Brain microvascular endothelial cell (primary cell): ENCODE measurements around the gene TUBA1A.

Source experiments
- DNase-seq: peaks from one replicate; pipeline ENCODE4 v3.0.0-alpha.2; 2020
- H3K27ac ChIP-seq: fragments of 250-450 bp; sonication (Bioruptor Pico); 2 replicates; pipeline ENCODE4 v1.5.1; 2020; ENCODE audit warnings: mild to moderate bottlenecking, moderate library complexity
- H3K27me3 ChIP-seq: fragments of 250-450 bp; sonication (Bioruptor Pico); replicated peaks from 2 replicates; pipeline ENCODE4 v1.5.1; 2020; ENCODE audit warnings: mild to moderate bottlenecking
- H3K36me3 ChIP-seq: fragments of 250-450 bp; sonication (Bioruptor Pico); replicated peaks from 2 replicates; pipeline ENCODE4 v1.5.1; 2020; ENCODE audit warnings: mild to moderate bottlenecking
- H3K4me3 ChIP-seq: 2 replicates; pipeline ENCODE4 v1.5.1; 2011; ENCODE audit warnings: low read depth, mild to moderate bottlenecking, control low read depth, low read length, moderate library complexity
- in situ Hi-C: cut with HindIII; loops from 2 replicates; pipeline ENCODE4 v1.10.0; 2017; ENCODE audit warnings: low sequenced_read_pairs, low pct_ligation_motif_present
- TF ChIP-seq, protein P1 (sequence below): IDR thresholded peaks from 2 replicates; pipeline ENCODE4 v1.5.1; 2011; ENCODE audit warnings: low read depth, mild to moderate bottlenecking, moderate library complexity, low read length, control low read depth, inconsistent platforms; ENCODE audit errors: missing control alignments

TUBA1A gene

DNA sequence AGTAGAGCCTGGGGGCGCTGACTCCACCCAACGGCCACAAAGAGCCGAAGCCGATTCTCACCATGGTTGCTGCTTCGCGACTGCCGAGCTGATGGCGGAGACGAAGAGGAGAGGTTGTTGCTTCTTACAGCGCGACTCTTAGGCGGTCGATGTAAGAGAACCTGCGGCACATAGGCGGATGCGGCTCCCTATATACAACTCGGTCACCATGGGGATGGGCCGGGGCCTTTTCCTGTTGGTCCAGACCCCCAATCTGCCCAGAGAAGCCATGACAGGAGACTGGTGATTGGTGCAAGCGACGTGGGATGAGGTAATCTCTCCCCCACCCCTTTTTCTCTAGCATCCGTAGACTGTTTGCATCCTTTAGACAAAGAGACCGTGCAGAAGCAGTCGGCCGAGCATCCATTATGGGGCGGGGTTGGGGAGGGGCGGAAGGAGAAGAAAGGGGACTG, at the start of gene TUBA1A:
Gene TUBA1A, minus strand, starts transcription at position 165 of the 452 bp plus-strand sequence. Its CDS starts 101 bp downstream, at position 64.
- TF ChIP-seq, protein P1, sequence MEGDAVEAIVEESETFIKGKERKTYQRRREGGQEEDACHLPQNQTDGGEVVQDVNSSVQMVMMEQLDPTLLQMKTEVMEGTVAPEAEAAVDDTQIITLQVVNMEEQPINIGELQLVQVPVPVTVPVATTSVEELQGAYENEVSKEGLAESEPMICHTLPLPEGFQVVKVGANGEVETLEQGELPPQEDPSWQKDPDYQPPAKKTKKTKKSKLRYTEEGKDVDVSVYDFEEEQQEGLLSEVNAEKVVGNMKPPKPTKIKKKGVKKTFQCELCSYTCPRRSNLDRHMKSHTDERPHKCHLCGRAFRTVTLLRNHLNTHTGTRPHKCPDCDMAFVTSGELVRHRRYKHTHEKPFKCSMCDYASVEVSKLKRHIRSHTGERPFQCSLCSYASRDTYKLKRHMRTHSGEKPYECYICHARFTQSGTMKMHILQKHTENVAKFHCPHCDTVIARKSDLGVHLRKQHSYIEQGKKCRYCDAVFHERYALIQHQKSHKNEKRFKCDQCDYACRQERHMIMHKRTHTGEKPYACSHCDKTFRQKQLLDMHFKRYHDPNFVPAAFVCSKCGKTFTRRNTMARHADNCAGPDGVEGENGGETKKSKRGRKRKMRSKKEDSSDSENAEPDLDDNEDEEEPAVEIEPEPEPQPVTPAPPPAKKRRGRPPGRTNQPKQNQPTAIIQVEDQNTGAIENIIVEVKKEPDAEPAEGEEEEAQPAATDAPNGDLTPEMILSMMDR = no peak
- Histone ChIP-seq H3K27me3 (no peaks in the 10 kb centered on the region), H3K36me3 (peaks cover 34% of the 10 kb centered on the region), H3K27ac (peak within 1 kb of the TSS; percentile 95), H3K4me3 (peak within 1 kb of the TSS; percentile 95)
- DNase-seq = peak; percentile 100
- in situ Hi-C loops = no loop called here

DNA sequence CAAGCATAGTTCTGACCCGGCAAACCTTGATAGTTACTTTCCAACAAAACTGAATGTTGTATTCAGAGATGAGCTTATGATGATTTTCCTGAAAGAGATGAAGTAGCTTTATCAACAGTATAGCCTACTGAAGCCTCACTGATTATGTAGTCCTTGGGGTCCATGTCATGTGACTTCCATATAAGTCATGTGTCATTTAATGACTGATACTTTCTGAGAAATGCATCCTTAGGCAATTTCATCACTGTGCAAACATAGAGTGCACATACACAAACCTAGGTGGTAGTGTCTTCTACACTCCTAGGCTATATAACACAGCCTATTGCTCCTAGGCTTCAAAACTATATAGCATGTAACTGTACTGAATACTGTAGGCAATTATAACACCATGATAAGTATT, 47.5 kb upstream of the TUBA1A start:
- in situ Hi-C loops = no loop called here
- no peaks in the 10 kb centered on the region for H3K36me3 ChIP-seq
- H3K4me3 ChIP-seq = no peak overlapping the region
- TF ChIP-seq, protein P1 = no peak
- no peak overlapping the region for H3K27ac ChIP-seq
- DNase-seq = no peak
- no peaks in the 10 kb centered on the region for H3K27me3 ChIP-seq

DNA sequence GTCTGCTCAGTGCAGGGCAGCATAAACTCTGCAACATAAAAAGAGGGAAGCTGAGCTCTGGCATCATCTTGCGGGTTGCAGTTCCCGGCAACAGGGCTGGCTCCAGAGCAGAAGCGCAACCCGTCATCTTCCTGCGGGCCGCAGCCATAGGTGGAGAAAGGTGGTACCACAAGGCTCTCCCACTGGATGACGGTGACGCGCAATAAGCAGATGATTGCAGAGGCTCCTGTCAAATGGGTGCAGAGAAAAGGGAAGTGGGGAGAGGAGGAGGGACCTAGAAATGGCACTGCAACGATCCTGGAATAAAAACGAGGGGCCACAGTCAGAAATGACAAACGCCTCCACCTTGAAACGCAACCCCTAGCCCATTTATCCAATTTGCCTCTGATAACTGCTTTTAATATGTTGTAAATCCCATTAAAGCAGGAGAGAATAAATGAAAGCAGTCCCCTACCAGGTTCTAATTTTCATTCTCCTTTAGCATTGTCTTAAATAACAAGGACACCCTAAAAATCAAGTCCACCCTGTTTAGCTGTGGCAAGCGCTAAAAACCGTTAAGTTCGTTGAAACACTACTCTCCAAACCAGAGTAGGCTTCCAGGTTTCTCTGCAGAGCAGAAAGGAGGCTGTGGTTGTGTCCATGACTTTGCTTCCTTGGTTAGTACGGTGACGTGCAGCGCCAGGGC, 45.1 kb upstream of the TUBA1A start:
- Histone ChIP-seq H3K27me3 (no peaks in the 10 kb centered on the region), H3K36me3 (no peaks in the 10 kb centered on the region), H3K27ac (peak overlapping the region; percentile 70), H3K4me3 (peak overlapping the region; percentile 15)
- DNase-seq = no peak
- TF ChIP-seq, protein P1 = no peak
- in situ Hi-C loops = no loop called here

DNA sequence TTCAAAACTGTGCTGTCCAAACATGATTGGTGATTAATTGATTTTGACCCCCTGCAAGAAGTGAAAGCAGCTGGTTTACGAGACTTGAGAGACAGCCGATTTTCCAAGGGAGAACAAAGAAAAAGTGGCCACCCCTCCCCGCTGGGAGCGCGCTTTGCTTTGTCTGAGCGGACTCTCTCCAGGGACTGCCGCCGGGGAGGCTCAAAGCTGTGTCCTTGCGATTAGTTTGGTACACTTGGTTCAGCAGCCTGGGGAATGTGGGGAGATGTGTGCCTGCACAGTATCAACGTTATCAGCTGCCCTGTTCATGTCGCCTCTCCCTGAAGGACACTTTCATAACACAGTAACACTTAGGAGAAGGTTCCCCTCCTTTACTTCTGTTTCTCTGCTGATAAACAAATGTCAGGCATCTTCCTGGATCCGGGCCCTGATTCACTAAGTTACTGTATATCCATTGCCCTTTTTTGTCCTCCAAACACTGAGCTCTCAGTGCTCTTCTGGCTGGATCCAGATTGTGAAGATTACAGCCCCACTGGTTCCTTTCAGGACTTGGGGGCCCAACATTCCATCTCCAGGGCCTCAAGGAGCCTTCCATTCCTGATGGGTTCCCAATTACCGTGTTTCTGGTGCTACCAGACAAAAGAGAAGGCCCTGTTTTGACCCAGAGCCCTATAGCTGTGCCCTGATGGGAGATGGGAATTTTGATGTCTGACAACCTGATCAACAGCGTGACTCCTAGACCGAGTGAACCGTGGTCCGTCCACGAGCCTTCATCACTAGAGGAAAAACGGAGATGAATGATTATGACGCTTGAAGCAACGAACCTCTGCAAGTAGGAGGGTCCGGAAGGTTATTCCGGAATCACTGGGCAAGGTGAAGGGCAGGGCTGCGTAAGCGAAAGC, 44.3 kb upstream of the TUBA1A start:
- Histone ChIP-seq H3K27me3 (no peaks in the 10 kb centered on the region), H3K4me3 (peak overlapping the region; percentile 35), H3K27ac (peak overlapping the region; percentile 51), H3K36me3 (no peaks in the 10 kb centered on the region)
- TF ChIP-seq, protein P1 = peak; percentile 58
- DNase-seq = peak; percentile 62
- in situ Hi-C loops = no loop called here

DNA sequence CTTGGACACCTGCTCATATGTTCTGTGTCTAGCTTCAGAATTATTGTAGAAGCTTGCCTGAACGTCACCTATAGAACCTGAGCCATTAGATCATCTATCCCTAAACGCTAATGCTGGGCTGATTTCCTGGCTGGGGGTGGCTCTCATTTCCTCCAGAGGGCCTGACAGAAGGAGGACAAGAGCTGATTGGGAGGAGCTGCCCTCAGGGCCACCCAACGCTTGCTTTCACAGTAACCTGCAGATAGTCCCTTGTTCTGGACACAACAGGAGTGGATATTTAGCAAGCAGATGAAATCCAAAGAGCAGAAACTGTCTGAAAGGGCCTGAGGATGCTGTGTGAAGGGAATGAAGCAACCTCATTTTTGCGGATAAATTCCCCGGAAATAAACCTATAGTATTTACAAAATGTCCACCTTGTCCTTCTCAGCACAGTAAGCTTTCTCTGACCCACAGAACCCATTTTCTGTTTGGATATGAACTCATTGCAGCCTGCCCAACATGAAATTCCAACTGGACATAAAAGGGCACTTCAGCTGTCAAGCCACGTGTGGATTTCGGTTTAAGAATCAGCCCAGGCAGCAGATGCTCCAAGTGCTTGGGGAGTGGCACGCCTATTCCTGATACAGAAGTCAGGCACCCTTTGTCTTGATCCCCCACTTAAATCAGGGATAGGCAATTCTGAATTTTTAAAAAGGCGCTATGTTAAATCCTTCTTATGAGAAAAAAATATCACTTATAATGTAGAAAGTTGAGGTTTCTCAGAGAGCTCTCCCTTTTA, 43.2 kb upstream of the TUBA1A start:
- no peak for DNase-seq
- peak overlapping the region; percentile 51 for H3K27ac ChIP-seq
- H3K27me3 ChIP-seq = no peaks in the 10 kb centered on the region
- in situ Hi-C loops = no loop called here
- TF ChIP-seq, protein P1 = no peak
- H3K36me3 ChIP-seq = no peaks in the 10 kb centered on the region
- no peak overlapping the region for H3K4me3 ChIP-seq
